PC-3 (cell line): ENCODE measurements around the gene PRR27. TPM values are rescaled to one million over a fixed set of nuclear protein-coding genes. Genes with fewer than 3 reads are reported as not detected.

ENCODE experiments used
- ATAC-seq: fragments of 200-7000 bp; cut with Tn5 transposase; 2 replicates; pipeline ENCODE4 v1.9.1; 2020; ENCODE audit warnings: mild to moderate bottlenecking, moderate library complexity
- BruUV-seq: library from RNA; stranded (reverse); fragments of 400-500 nt; replicated peaks from 2 replicates; lab custom pipeline; 2021; lab: Mats Ljungman, UMichigan
- CTCF ChIA-PET: fragments of 300-600 bp; sonication (Branson Sonifier 250); formaldehyde crosslinking; loops from one replicate; lab custom pipeline; 2022; ENCODE audit warnings: antibody characterized with exemption; lab: Charles Lee
- POLR2A ChIA-PET: fragments of 300-600 bp; sonication (Branson Sonifier 250); formaldehyde crosslinking; loops from one replicate; lab custom pipeline; 2022; ENCODE audit warnings: antibody characterized with exemption; ENCODE audit not compliant: unreplicated experiment; lab: Charles Lee
- DNase-seq: peaks from one replicate; pipeline ENCODE4 v3.0.0-alpha.2; 2015
- H2AFZ ChIP-seq: fragments of 300-600 bp; sonication (generic); 2 replicates; pipeline ENCODE4 v1.6.0; 2016; ENCODE audit warnings: antibody characterized with exemption, low read length
- H3F3A ChIP-seq: fragments of 300-600 bp; sonication (generic); one replicate; pipeline ENCODE4 v1.6.0; 2017; ENCODE audit warnings: antibody characterized with exemption, low read length, control low read depth, mild to moderate bottlenecking; ENCODE audit not compliant: unreplicated experiment
- H3K27ac ChIP-seq: fragments of 300-600 bp; sonication (generic); 2 replicates; pipeline ENCODE4 v1.5.1; 2016; ENCODE audit warnings: mild to moderate bottlenecking, low read length
- H3K27me3 ChIP-seq: fragments of 300-600 bp; sonication (generic); 2 replicates; pipeline ENCODE4 v1.6.1; 2016; ENCODE audit warnings: low read length, mixed read lengths
- H3K36me3 ChIP-seq: fragments of 300-600 bp; sonication (generic); 2 replicates; pipeline ENCODE4 v1.6.1; 2016; ENCODE audit warnings: low read depth, mixed run types, low read length, mixed read lengths
- H3K4me1 ChIP-seq: fragments of 300-600 bp; sonication (generic); 2 replicates; pipeline ENCODE4 v1.5.1; 2016; ENCODE audit warnings: low read length; ENCODE audit not compliant: insufficient read depth
- H3K4me2 ChIP-seq: fragments of 300-600 bp; sonication (generic); 2 replicates; pipeline ENCODE4 v1.6.0; 2016; ENCODE audit warnings: low read length
- H3K4me3 ChIP-seq: fragments of 300-600 bp; sonication (generic); 2 replicates; pipeline ENCODE4 v1.5.1; 2016; ENCODE audit warnings: mild to moderate bottlenecking, low read length, mixed read lengths
- H3K79me2 ChIP-seq: fragments of 300-600 bp; sonication (generic); 2 replicates; pipeline ENCODE4 v1.6.1; 2017; ENCODE audit warnings: low read length, mixed read lengths
- H3K9ac ChIP-seq: fragments of 300-600 bp; sonication (generic); 2 replicates; pipeline ENCODE4 v1.6.0; 2016; ENCODE audit warnings: mild to moderate bottlenecking, low read length
- H3K9me2 ChIP-seq: fragments of 300-600 bp; sonication (generic); replicated peaks from 2 replicates; pipeline ENCODE4 v1.6.1; 2016; ENCODE audit warnings: mixed run types, low read length, mixed read lengths
- H3K9me3 ChIP-seq: fragments of 300-600 bp; sonication (generic); 2 replicates; pipeline ENCODE4 v1.6.1; 2016; ENCODE audit warnings: low read length, mixed read lengths
- H4K20me1 ChIP-seq: fragments of 300-600 bp; sonication (generic); 2 replicates; pipeline ENCODE4 v1.6.1; 2016; ENCODE audit warnings: low read length, mixed read lengths
- CTCF ChIP-seq: fragments of 300-600 bp; sonication (generic); conservative IDR thresholded peaks from 2 replicates; pipeline ENCODE4 v1.5.1; 2017; ENCODE audit warnings: antibody characterized with exemption, low read depth, mild to moderate bottlenecking, low read length
- EZH2 ChIP-seq: fragments of 300-600 bp; sonication (generic); IDR thresholded peaks from one replicate; pipeline ENCODE4 v1.6.1; 2017; ENCODE audit warnings: antibody characterized with exemption, mild to moderate bottlenecking, low read length; ENCODE audit not compliant: unreplicated experiment
- EZH2phosphoT487 ChIP-seq: fragments of 300-600 bp; sonication (generic); IDR thresholded peaks from 2 replicates; pipeline ENCODE4 v1.6.1; 2018; ENCODE audit warnings: mild to moderate bottlenecking, antibody characterized with exemption, low read length, borderline replicate concordance
- intact Hi-C: fragments of 100-400 bp; cut with micrococcal nuclease; formaldehyde crosslinking; loops from 2 replicates; pipeline ENCODE4 v1.9.0; 2023
- total RNA-seq: library from RNA; depleted of rRNA; stranded (reverse); fragments of >200 nt; gene quantifications from 2 replicates; pipeline ENCODE4 v1.2.3, GENCODE V29; 2014

Gene PRR27
- total RNA-seq, 1 experiment from 2014 or later: not detected

- H3K4me3 ChIP-seq: no peak overlapping the region
- H3K9ac ChIP-seq: no peak overlapping the region
- no peaks in the 10 kb centered on the region for H3K4me1 ChIP-seq
- H3K79me2 ChIP-seq: no peaks in the 10 kb centered on the region
- peak; percentile 70 for ATAC-seq
- no peaks in the 10 kb centered on the region for H3K9me2 ChIP-seq
- peak; percentile 95 for TF ChIP-seq CTCF
- TF ChIP-seq EZH2phosphoT487: no peak
- no peak overlapping the region for H3K4me2 ChIP-seq
- intact Hi-C loops: loop anchor here (1.0 to 5.0 kb wide), 3 partner anchors 287 to 491 kb away; no protein-coding TSS in a partner anchor
- H4K20me1 ChIP-seq: no peaks in the 10 kb centered on the region
- no peaks in the 10 kb centered on the region for H3K9me3 ChIP-seq
- H3K27me3 ChIP-seq: peaks cover 27% of the 10 kb centered on the region; the same call in 1 of the 2 replicates
- CTCF ChIA-PET: interaction anchor here (0.6 to 1.2 kb wide), 2 partner anchors 287 to 376 kb away, joined by 3 to 4 read pairs; no protein-coding TSS in a partner anchor
- H3K27ac ChIP-seq: no peak overlapping the region
- POLR2A ChIA-PET: no interaction called here
- no peak overlapping the region for H2AFZ ChIP-seq
- peak; percentile 71 for DNase-seq
- no TSS peak for BruUV-seq
- H3F3A ChIP-seq: no peaks in the 10 kb centered on the region
- H3K36me3 ChIP-seq: no peaks in the 10 kb centered on the region
These were observed 29.3 kb downstream of the PRR27 start for GRCh38 chr4:70183168-70183939.

GRCh38 chr4:70183940-70184246 is 29.9 kb downstream of the PRR27 start:
- no peaks in the 10 kb centered on the region for H3K9me3 ChIP-seq

More at GRCh38 chr4:70183940-70184246, 29.9 kb downstream of the PRR27 start:
- Histone ChIP-seq H3K4me1 (no peaks in the 10 kb centered on the region), H3K27ac (no peak overlapping the region), H3K79me2 (no peaks in the 10 kb centered on the region), H3K9me2 (no peaks in the 10 kb centered on the region), H3K27me3 (peaks cover 25% of the 10 kb centered on the region; the same call in 1 of the 2 replicates), H2AFZ (no peak overlapping the region), H3K9ac (no peak overlapping the region), H3F3A (no peaks in the 10 kb centered on the region), H3K36me3 (no peaks in the 10 kb centered on the region), H3K4me2 (no peak overlapping the region), H4K20me1 (no peaks in the 10 kb centered on the region), H3K4me3 (no peak overlapping the region)
- DNase-seq (no peak), ATAC-seq (no peak)
- intact Hi-C loops: loop anchor here (1.0 to 5.0 kb wide), 3 partner anchors 288 to 492 kb away; no protein-coding TSS in a partner anchor
- ChIA-PET POLR2A (no interaction called here), CTCF (interaction anchor here (0.6 to 1.2 kb wide), 2 partner anchors 287 to 375 kb away, joined by 3 to 4 read pairs; no protein-coding TSS in a partner anchor)
- no peak; the same call in 1 of the 2 replicates for TF ChIP-seq CTCF
- no peak for TF ChIP-seq EZH2phosphoT487
- TF ChIP-seq EZH2: no peak
- BruUV-seq: no TSS peak
